HG03354 (cell line): ENCODE data around the gene SYT9.

Experiments used
- ATAC-seq: cut with Tn5 transposase; IDR thresholded peaks from one replicate; pipeline ENCODE4 v1.9.1; 2021; ENCODE audit warnings: mild to moderate bottlenecking; ENCODE audit not compliant: unreplicated experiment, poor library complexity, severe bottlenecking

Gene SYT9

GRCh38 chr11:7270233-7270865, 18.6 kb downstream of the SYT9 start:
- ATAC-seq = no peak

GRCh38 chr11:7272373-7272772, 20.7 kb downstream of the SYT9 start:
- ATAC-seq = no peak

GRCh38 chr11:7275133-7275532, 23.4 kb downstream of the SYT9 start:
- no peak for ATAC-seq

GRCh38 chr11:7278314-7278917, 26.7 kb downstream of the SYT9 start:
- ATAC-seq = peak; percentile 78

- ATAC-seq = no peak
These were observed 28.0 kb downstream of the SYT9 start for GRCh38 chr11:7279676-7280075.

GRCh38 chr11:7281079-7281478, 29.4 kb downstream of the SYT9 start:
- no peak for ATAC-seq

- ATAC-seq = no peak
These were observed 30.1 kb downstream of the SYT9 start for GRCh38 chr11:7281809-7282208.

- ATAC-seq = no peak
These were observed 34.5 kb downstream of the SYT9 start for GRCh38 chr11:7286178-7286577.

- no peak for ATAC-seq
These were observed 39.6 kb downstream of the SYT9 start for GRCh38 chr11:7291100-7291829.

GRCh38 chr11:7292922-7293321, 41.2 kb downstream of the SYT9 start:
- no peak for ATAC-seq

- no peak for ATAC-seq
These were observed 47.7 kb downstream of the SYT9 start for GRCh38 chr11:7299393-7299792.

- no peak for ATAC-seq
These were observed 48.6 kb downstream of the SYT9 start for GRCh38 chr11:7300281-7300680.

- ATAC-seq = no peak
These were observed 51.4 kb downstream of the SYT9 start for GRCh38 chr11:7303146-7303545.

GRCh38 chr11:7306900-7307299, 55.2 kb downstream of the SYT9 start:
- no peak for ATAC-seq

GRCh38 chr11:7307836-7308235, 56.1 kb downstream of the SYT9 start:
- no peak for ATAC-seq

GRCh38 chr11:7311903-7312302, 60.2 kb downstream of the SYT9 start:
- no peak for ATAC-seq

- no peak for ATAC-seq
These were observed 63.3 kb downstream of the SYT9 start for GRCh38 chr11:7314811-7315604.

GRCh38 chr11:7319501-7319900, 67.8 kb downstream of the SYT9 start:
- no peak for ATAC-seq

GRCh38 chr11:7320306-7320705, 68.6 kb downstream of the SYT9 start:
- no peak for ATAC-seq
